HepG2 (cell line): ENCODE measurements around the gene TMEM107. TPM values are rescaled to one million over a fixed set of nuclear protein-coding genes. Genes with fewer than 3 reads are reported as not detected.

Experiments
- BCL6 ChIP-seq: IDR thresholded peaks from 2 replicates; pipeline ENCODE4 v1.6.1; 2016; ENCODE audit warnings: missing genetic modification reagents, missing compliant biosample characterization
- CENPX ChIP-seq: sonication (generic); formaldehyde crosslinking; IDR thresholded peaks from 2 replicates; pipeline ENCODE4 v1.9.0; 2021; ENCODE audit warnings: mild to moderate bottlenecking, missing genetic modification reagents, moderate library complexity
- CREM ChIP-seq, 2 experiments: sonication (generic) in 1 of 2; formaldehyde crosslinking in 1 of 2; IDR thresholded peaks; 2 replicates each; pipeline versions ENCODE4 v1.4.0 to v1.6.1; 2016 to 2020; ENCODE audit warnings: antibody characterized with exemption in 1 of 2, mild to moderate bottlenecking in 1 of 2, missing genetic modification reagents in 1 of 2
- EZH2 ChIP-seq: conservative IDR thresholded peaks from 2 replicates; pipeline ENCODE4 v1.6.1; 2012; ENCODE audit warnings: mild to moderate bottlenecking, low read depth, low read length, moderate library complexity
- HMGXB4 ChIP-seq, 2 experiments: sonication (generic) in 1 of 2; formaldehyde crosslinking in 1 of 2; IDR thresholded peaks; 2 replicates each; pipeline versions ENCODE4 v1.4.0 to v1.6.1; 2018 to 2020; ENCODE audit warnings: missing genetic modification reagents in 2 of 2, borderline replicate concordance in 1 of 2, low read depth in 1 of 2, mild to moderate bottlenecking in 1 of 2, missing biosample characterization in 1 of 2
- HOXA5 ChIP-seq: sonication (generic); formaldehyde crosslinking; IDR thresholded peaks from 2 replicates; pipeline ENCODE4 v1.4.0; 2020; ENCODE audit warnings: missing genetic modification reagents
- IKZF4 ChIP-seq: sonication (generic); formaldehyde crosslinking; IDR thresholded peaks from 2 replicates; pipeline ENCODE4 v1.5.1; 2020; ENCODE audit warnings: borderline replicate concordance, mild to moderate bottlenecking, low read depth, missing genetic modification reagents; ENCODE audit errors: not compliant biosample characterization
- IRX3 ChIP-seq: sonication (generic); formaldehyde crosslinking; IDR thresholded peaks from 2 replicates; pipeline ENCODE4 v1.8.1; 2023; ENCODE audit warnings: mild to moderate bottlenecking, low read depth, missing genetic modification reagents, borderline replicate concordance
- KAT8 ChIP-seq: IDR thresholded peaks from 2 replicates; pipeline ENCODE4 v1.6.1; 2016; ENCODE audit warnings: missing genetic modification reagents, missing compliant biosample characterization
- NONO ChIP-seq, 2 experiments: fragments of 450-650 bp in 1 of 2; sonication (generic) in 1 of 2; formaldehyde crosslinking in 1 of 2; IDR thresholded peaks in 1 of 2; conservative IDR thresholded peaks in 1 of 2; 2 replicates each; pipeline versions ENCODE4 v1.6.1 to v1.8.0; 2017 to 2022; ENCODE audit warnings: mild to moderate bottlenecking in 1 of 2, missing genetic modification reagents in 1 of 2, moderate library complexity in 1 of 2
- PHF5A ChIP-seq: IDR thresholded peaks from one replicate; pipeline ENCODE4 v1.6.1; 2018; ENCODE audit warnings: low read depth, missing genetic modification reagents; ENCODE audit not compliant: unreplicated experiment
- TIGD3 ChIP-seq: sonication (generic); formaldehyde crosslinking; IDR thresholded peaks from 2 replicates; pipeline ENCODE4 v1.5.1; 2020; ENCODE audit warnings: mild to moderate bottlenecking, missing genetic modification reagents, borderline replicate concordance
- ZNF609 ChIP-seq: sonication (generic); formaldehyde crosslinking; IDR thresholded peaks from 2 replicates; pipeline ENCODE4 v1.4.0; 2020; ENCODE audit warnings: mild to moderate bottlenecking, missing genetic modification reagents, borderline replicate concordance
- ZNF619 ChIP-seq: sonication (generic); formaldehyde crosslinking; IDR thresholded peaks from 2 replicates; pipeline ENCODE4 v1.4.0; 2020; ENCODE audit warnings: mild to moderate bottlenecking, missing genetic modification reagents
- ZNF781 ChIP-seq: sonication (generic); formaldehyde crosslinking; IDR thresholded peaks from 2 replicates; pipeline ENCODE4 v1.5.1; 2020; ENCODE audit warnings: borderline replicate concordance, mild to moderate bottlenecking, missing genetic modification reagents; ENCODE audit errors: not compliant biosample characterization
- ZSCAN5A ChIP-seq: sonication (generic); formaldehyde crosslinking; IDR thresholded peaks from 2 replicates; pipeline ENCODE4 v1.8.0; 2022; ENCODE audit warnings: mild to moderate bottlenecking, missing genetic modification reagents, borderline replicate concordance
- polyA plus RNA-seq, 8 experiments: library from polyadenylated mRNA; depleted of rRNA in 3 of 8; stranded (reverse) in 7 of 8; unstranded in 1 of 8; fragments of >200 nt; fragmentation: Illumina TruSeq in 4 of 8; extraction: Trizol in 4 of 8; gene quantifications; 2 replicates each; pipeline versions ENCODE4 v1.2.1 to v1.2.3, GENCODE V29; 2011 to 2016; ENCODE audit warnings: low read depth in 4 of 8, missing spikeins in 1 of 8, mixed read lengths in 1 of 8; ENCODE audit not compliant: insufficient read depth in 1 of 8
- total RNA-seq, 5 experiments: library from RNA; depleted of rRNA; stranded (reverse); fragments of >200 nt; fragmentation: Illumina TruSeq; extraction: Trizol; gene quantifications; 2 replicates each; pipeline ENCODE4 v1.2.3, GENCODE V29; 2016; ENCODE audit warnings: low read depth in 1 of 5

The TMEM107 gene
- total and polyA plus RNA-seq, 2 of the 13 experiments (the other 11 are each of a cell fraction or from before 2014, with no cell fraction given), result 7.2 to 15.3 TPM

DNA sequence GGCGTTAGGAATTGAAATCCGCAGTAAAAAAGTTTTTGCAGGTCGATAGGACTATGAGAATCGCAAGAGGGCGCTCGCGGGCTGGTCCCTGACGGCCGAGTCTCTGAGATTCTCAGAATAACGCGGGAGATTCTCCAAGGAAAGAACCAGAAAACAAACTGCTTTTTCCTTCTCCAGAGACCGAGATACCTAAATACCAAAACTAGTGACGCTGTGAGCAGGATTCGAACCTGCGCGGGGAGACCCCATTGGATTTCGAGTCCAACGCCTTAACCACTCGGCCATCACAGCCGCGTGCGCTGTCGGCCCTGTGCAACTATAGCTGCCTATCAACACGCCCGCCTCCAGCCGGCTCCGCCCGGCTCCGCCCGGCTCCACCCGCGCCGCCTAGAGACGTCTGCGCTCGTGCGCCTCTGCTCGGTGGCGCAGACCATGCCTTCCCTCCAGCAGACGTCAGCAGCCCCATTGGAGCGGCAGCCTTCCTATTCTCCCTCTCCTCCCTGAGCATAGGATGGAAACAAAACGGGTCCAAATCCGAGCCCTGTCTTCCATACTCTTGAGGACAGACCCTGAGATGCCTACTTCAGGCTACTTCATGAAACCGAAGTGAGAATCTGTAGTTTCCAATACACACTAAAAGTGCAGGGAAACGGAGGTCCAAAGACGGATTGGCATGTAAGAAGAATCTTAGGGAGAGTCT is 37.4 kb downstream of the TMEM107 start (continued):
- TF ChIP-seq CREM (IDR thresholded peaks at IDR 0.05) (peak; percentile 56; the same call in 1 of the 2 replicates), CREM (CRISPR knock-in tag; IDR thresholded peaks at IDR 0.05) (no peak), NONO (IDR thresholded peaks at IDR 0.05) (no peak), NONO (CRISPR knock-in tag; conservative IDR thresholded peaks at IDR 0.05) (no peak; the same call in 1 of the 2 replicates), KAT8 (CRISPR knock-in tag) (peak; percentile 75), HMGXB4 (CRISPR knock-in tag; IDR thresholded peaks at IDR 0.05; ENCODE audit: borderline replicate concordance in 1 of 2, low read depth in 1 of 2) (peak; percentile 99 to 100), TIGD3 (CRISPR knock-in tag) (peak; percentile 74; the same call in 1 of the 2 replicates), ZNF781 (peak; percentile 81), IKZF4 (no peak), EZH2 (no peak), BCL6 (CRISPR knock-in tag) (peak; percentile 40; the same call in 1 of the 2 replicates), ZSCAN5A (CRISPR knock-in tag) (no peak; the same call in 1 of the 2 replicates), ZNF609 (CRISPR knock-in tag) (peak; percentile 38; the same call in 1 of the 2 replicates), IRX3 (CRISPR knock-in tag) (no peak), CENPX (CRISPR knock-in tag) (no peak), ZNF619 (peak; percentile 27; the same call in 1 of the 2 replicates), HOXA5 (peak; percentile 95; the same call in 1 of the 2 replicates), PHF5A (CRISPR knock-in tag) (no peak)
